ENCODE measurements around the gene UBTD2.
"Not testable (repeated sequence)": the region's sequence is repeated elsewhere in the genome, so short reads cannot be mapped to it uniquely, and the experiment has no call there.

Gene UBTD2

DNA sequence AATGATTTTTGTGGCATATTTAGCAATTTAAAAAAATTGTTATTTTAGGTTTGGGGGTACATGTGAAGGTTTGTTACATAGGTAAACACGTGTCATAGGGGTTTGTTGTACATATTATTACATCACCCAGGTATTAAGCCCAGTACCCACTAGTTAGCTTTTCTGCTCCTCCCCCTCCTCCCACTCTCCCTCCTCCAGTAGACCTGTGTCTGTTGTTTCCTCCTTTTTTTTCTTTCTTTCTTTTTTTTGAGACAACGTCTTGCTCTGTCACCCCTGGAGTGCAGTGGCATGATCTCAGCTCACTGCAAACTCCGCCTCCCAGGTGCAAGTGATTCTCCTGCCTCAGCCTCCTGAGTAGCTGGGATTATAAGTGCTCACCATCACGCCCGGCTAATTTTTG is 8.3 kb upstream of the UBTD2 start:
- not testable (repeated sequence) for DNase-seq

DNA sequence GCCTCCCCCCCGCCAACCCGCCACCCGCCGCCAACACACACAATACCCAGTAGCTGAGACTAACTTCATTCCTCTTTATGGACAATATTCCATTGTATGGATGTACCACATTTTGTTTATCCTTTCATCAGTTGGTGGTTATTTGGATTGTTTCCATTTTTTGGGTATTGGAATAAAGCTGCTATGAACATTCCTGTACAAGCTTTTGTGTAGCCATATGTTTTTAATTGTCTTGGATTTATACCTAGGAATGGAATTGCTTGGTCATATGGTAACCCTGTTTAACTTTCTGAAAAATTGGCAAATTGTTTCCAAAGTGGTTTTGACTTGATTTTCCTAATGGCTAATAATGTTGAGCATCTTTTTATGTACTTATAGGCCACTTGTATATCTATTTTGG is 4.9 kb upstream of the UBTD2 start:
- DNase-seq, result no peak

GRCh38 chr5:172287140-172287539 is 3.6 kb upstream of the UBTD2 start:
- not testable (repeated sequence) for DNase-seq

GRCh38 chr5:172285226-172286143 is 1.9 kb upstream of the UBTD2 start:
- no peak for DNase-seq

DNA sequence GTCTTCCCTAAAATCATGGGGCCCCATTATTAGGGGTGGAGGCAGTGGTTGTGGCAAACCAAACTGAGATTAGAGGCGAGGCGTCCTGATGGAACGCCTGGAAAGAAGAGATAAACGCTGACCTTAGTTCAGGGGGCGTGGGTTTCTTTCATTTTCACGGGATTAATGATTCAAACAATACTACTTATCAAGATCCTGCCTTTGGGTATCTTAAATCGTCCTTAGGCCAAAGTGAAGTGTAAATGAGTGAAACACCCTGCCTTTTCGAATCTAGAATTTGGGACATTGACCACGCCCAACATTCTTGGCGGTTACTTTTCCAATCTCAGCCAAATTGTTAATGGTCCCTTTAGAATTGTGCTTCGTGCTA is 1.0 kb upstream of the UBTD2 start:
- DNase-seq, result no peak

- DNase-seq, result peak; percentile 91
Observed at GRCh38 chr5:172283862-172284610, 472 bp upstream of the UBTD2 start.

- DNase-seq, result no peak
Observed at GRCh38 chr5:172282272-172283019, 1.1 kb downstream of the UBTD2 start.

DNA sequence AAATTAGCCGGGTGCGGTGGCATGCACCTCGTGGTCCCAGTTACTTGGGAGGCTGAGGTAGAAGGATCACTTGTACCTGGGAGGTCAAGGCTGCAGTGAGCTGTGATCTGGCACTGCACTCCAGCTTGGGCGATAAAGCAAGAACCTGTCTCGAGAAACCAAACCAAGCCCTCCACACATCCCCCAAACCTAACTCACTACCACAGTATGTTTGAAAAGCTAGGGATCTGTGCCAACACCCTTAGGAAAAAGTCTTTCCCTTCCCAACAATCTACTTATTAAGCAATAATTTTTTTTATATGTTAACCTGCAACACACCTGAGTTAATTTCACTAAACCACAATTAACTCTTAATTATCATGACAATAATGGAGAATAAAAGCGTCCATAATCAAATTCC is 2.2 kb downstream of the UBTD2 start:
- no peak for DNase-seq

- DNase-seq, result no peak
Observed at GRCh38 chr5:172280929-172281328, 2.6 kb downstream of the UBTD2 start.

GRCh38 chr5:172280317-172280716 is 3.2 kb downstream of the UBTD2 start:
- DNase-seq, result no peak

DNA sequence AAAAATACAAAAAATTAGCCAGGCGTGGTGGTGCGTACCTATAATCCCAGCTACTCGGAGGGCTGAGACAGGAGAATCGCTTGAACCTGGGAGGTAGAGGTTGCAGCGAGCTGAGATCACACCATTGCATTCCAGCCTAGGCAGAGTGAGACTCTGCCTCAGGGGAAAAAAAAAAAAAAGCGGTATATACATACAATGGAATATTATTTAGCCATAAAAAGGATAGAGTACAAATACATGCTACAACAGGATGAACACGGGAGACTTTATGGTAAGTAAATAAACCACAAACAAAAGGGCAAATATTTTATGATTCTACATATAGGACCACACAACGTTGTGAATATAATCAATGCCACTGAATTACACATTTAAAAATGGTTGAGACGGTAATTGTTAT is 5.2 kb downstream of the UBTD2 start:
- DNase-seq, result no peak

- DNase-seq, result no peak
Observed at GRCh38 chr5:172276214-172276613, 7.3 kb downstream of the UBTD2 start.

- no peak for DNase-seq
Observed at GRCh38 chr5:172274951-172275753, 8.4 kb downstream of the UBTD2 start.

GRCh38 chr5:172267943-172268342 is 15.6 kb downstream of the UBTD2 start:
- DNase-seq, result no peak

GRCh38 chr5:172266676-172267092 is 16.9 kb downstream of the UBTD2 start:
- no peak for DNase-seq

DNA sequence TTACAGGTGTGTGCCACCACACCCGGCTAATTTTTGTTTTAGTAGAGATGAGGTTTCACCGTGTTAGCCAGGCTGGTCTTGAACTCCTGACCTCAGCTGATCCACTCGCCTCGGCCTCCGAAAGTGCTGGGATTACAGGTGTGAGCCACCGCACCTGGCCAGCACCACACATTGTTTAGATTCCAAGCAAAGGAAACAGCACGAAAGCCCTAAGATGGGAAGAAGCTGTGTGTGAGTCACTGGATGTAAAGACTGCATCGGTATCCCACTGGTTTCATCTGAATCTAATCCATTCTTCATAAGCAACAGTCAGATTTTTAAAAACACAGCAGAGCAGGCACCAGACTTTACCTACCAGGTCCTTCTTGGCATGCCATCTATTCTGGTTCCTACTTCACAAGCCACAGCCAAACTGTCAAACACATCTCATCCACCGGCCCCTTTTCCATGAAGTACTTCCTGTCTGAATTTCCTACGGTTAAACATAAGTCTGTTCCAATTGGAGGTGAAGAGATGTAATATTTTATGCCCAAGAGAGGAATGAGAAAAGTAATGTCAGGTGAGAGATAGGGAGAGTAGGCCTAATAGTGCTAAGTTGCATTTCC is 17.4 kb downstream of the UBTD2 start:
- no peak for DNase-seq

- no peak for DNase-seq
Observed at GRCh38 chr5:172264815-172265395, 18.7 kb downstream of the UBTD2 start.

- no peak for DNase-seq
Observed at GRCh38 chr5:172255444-172255843, 28.1 kb downstream of the UBTD2 start.

GRCh38 chr5:172252501-172252900 is 31.1 kb downstream of the UBTD2 start:
- no peak for DNase-seq

- DNase-seq, result no peak
Observed at GRCh38 chr5:172251419-172251818, 32.1 kb downstream of the UBTD2 start.

DNA sequence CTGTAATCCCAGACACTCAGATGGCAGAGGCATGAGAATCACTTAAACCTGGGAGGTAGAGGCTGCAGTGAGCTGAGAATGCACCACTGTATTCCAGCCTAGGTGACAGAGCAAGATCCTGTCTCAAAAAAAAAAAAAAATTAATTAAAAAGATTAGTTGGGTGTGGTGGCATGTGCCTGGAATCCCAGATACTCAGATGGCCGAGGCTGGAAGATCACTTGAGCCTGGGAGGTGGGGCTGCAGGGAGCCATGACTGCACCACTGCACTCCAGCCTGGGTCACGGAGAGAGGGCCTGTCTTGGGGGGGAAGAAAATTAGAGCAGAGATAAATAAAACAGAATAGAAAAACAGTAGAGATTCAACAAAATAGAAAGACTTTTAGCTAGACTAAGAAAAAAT is 34.9 kb downstream of the UBTD2 start:
- DNase-seq, result no peak

DNA sequence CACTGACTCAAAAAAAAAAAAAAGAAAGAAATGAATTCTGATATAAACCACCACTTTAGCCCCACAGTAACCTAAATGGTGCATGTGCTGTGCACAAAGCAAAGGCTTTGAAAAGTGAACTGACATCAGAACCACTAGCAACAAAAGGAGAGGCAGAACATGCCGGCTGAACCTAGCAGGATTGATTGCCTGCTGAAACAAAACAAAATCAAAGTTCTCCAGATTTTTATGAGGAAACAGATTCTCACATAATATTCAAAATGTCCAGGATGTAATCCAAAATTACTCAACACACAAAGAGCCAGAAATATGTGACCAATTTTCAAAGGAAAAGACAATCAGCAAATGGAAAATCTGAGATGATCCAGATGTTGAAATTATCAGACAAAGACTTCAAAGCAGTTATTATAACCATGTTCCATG is 37.9 kb downstream of the UBTD2 start:
- DNase-seq, result no peak

All from islet precursor cell (in vitro differentiated cells).